NCI-H128 (cell line): ENCODE data around the gene UBE2Z.

Experiments used
- DNase-seq: peaks from one replicate; lab custom pipeline; 2025; ENCODE audit not compliant: unreplicated experiment; lab: John Stamatoyannopoulos, UW

The UBE2Z gene

DNA sequence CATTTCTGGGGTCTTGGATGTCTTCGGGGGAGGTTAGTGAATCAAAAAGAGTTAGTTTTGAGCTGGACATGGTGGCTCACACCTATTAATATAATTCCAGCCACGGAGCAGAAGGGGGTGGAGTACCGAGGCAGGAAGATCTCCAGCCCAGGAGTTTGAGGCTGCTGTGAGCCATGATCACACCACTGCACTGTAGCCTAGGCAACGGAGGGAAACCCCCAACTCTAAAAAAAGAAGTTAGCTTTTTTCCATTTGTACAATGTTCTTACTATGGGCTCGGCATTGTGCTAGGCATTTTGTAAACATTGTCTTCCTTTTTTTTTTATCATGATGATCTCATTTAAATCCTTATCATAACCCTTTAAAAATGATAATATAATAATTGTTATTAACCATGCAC, 44.7 kb downstream of the UBE2Z start:
- no peak for DNase-seq

DNA sequence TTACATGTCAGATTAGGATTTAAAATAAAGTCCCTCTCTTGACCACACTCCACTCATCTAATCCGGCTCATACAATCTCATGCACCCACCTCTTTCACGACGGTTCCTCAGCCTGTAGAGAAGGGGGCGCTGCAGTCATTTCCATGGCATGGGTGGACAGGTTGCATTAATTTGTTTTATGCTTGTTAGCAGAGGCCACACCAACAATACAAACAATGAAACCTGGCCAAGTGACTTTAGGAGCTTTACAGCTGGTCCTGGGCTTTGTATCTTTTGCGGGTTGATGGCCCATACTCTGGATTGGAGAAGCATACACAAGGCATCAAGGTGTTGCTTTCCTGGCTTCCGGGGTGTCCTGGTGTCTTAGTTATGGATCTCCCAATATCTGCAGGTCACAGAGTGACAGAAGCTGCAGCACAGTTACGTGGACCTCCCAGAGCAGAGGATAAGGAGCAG, 46.1 kb downstream of the UBE2Z start:
- no peak for DNase-seq

DNA sequence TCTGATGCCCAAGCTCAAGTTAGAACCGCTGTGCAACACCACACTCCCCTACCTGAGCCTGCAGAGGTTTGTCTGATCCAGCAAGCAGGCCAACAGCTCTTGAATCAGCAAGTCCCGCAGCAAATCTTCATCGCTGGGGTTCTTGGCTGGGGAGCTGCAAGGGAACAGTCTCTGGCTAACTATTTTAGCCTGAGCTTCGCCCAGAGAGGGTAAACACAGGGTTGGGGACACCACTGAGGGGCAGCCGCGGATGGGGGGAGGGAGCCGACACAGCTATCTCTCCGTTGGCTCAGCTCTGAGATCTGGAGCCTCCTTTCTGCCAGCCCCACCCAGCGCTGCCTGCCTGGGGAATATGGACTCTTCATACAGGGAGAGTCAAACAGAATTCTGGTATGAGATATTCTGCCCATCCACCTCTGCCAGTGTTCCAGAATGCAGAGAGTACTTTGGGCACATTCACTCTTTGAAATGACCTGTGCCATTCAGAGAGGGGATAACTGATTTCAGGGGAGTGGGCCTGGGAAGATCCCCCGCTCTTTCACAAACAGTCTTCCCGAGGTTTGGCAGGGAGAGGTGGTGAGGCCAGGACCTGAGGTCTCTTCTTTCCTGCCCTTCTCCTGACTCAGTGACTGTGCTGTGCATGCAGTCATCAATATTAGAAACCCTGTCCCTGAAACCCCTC, 52.8 kb downstream of the UBE2Z start:
- no peak for DNase-seq

DNA sequence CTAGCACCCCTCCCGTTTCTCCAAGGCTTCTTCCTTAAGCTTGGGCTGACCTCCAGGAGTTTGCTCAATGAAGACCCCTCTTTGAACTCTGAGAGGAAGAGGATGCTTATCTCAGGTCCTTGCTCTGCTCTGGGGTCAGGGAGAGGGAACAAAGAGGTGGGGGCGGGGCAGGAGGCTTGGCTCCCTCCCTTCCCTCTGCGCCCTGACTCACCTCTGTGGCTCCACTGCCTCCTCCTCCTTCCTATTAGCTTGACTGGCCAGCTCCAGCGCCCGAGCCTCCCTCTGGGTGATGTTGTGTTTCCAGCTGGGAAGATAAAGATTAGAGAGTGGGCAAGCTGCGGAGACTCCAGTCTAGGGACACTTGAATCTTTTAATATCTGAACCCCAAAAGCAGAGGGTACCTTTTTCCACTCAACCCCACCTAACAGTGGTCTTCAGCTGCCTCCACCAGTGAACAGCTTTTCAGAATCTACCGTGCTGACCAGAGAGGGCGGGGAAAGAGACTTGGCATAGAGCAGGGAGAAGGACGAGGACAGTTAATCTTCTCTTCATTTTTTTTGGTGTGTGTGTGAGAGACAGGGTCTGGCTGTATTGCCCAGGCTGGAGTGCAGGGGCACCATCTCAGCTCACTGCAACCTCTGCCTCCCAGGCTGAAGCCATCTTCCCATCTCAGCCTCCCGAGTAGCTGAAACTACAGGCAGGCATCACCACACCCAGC, 53.5 kb downstream of the UBE2Z start:
- DNase-seq, result no peak

DNA sequence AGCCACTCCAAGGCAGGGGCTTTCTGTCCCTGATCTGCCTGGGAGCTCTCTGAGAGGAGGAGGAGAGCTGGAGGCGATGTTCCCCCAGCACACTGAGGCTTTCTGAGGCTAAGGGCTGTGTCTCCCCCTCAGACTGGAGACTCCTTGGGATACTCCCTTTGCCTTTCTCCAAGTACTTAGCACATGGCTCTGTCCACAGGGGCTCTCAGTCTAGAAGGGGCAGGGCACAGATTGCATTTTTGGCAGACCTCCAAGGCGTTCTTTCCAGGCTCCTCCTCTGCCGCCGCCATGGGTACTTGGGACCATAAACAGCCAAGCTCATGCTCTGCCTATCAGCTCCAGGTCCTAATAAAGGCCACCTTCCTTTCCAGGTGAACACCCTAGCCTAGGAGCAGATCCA, 62.0 kb downstream of the UBE2Z start:
- peak; percentile 2 for DNase-seq

DNA sequence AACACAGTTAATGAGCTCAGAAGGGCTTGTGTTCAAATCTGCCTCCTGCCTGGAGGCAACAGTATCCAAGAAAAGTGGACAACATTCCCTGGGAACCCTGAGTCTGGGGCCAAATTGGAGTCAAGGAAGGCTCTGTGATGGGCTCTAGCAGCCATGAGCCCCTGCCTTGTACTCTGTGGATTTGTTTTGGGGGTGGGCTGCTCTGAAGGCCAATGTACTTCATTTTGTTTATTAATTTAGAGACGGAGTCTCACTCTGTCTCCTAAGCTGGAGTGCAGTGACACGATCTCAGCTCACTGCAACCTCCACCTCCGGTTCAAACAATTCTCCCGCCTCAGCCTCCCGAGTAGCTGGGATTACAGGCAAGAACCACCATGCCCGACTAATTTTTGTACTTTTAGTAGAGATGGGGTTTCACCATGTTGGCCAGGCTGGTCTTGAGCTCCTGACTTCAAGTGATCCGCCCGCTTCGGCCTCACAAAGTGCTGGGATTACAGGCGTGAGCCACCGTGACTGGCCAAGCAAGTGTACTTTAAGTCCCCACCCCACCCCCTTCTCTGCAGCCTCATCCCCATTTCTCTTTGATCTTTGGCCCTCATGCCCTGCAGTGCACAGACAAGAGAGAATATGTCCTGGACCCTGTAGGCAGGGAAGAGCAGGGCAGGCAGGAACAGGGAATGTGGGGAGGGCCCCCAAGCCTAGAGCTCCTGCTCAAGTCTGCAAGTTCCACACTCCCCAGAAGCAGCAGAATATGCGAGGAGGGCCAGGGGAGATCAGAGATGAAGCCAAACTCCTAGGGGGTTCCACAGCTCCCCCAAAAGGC, 62.9 kb downstream of the UBE2Z start:
- no peak for DNase-seq

DNA sequence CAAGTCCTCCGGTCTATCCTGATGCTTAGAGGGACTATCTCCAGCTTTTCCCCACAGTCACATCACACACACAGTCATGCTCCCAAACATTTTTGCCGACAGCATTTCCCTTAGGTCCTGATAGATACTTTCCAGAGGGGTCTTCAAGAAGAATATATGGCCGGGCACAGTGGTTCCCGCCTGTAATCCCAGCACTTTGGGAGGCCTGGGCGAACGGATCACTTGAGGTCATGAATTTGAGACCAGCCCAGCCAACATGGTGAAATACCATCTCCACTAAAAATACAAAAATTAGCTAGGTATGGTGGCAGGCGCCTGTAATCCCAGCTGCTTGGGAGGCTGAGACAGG, 64.5 kb downstream of the UBE2Z start:
- DNase-seq, result no peak

DNA sequence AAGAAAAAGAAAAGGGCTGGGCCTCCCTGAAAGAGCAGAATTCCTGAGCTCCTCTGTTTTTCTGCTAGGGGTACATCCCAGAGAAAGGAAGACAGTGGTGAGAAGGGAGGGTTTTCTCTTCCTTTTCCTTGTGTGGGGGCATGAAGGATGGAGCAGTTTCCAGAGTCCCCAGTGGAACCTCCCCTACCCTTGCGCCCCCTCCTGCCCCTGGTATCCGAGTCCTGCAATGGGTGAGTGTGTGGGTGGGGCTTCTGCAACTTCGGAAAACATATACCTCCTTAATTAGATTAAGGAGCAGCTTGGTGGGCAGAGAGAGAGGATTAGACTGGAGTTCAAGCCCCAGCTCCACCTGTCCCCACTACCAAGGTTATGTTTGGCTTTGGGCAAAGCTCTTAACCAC, 65.6 kb downstream of the UBE2Z start:
- no peak for DNase-seq
